ENCODE data around the gene UMAD1.

DNA sequence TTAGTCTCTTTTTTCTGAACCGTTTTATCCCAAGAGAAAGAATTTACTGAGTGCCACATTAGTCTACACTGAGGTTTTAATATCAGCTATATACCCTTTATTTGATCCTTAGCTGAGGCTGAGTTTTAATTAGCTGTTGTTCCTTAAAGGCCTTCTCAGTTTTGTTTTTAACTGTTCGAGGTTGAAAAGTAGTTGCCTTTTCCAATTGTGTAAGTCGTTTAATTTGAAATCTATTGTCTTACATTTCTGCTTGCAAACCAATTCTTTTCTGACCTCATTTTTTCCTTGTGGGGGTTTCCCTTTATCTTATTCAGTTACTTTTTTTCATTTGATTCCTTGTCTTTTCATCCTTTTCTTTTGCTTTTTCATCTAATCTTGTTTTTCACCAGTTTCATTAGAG lies 30.8 kb downstream of the UMAD1 start:
- TF ChIP-seq, protein P1, sequence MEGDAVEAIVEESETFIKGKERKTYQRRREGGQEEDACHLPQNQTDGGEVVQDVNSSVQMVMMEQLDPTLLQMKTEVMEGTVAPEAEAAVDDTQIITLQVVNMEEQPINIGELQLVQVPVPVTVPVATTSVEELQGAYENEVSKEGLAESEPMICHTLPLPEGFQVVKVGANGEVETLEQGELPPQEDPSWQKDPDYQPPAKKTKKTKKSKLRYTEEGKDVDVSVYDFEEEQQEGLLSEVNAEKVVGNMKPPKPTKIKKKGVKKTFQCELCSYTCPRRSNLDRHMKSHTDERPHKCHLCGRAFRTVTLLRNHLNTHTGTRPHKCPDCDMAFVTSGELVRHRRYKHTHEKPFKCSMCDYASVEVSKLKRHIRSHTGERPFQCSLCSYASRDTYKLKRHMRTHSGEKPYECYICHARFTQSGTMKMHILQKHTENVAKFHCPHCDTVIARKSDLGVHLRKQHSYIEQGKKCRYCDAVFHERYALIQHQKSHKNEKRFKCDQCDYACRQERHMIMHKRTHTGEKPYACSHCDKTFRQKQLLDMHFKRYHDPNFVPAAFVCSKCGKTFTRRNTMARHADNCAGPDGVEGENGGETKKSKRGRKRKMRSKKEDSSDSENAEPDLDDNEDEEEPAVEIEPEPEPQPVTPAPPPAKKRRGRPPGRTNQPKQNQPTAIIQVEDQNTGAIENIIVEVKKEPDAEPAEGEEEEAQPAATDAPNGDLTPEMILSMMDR (IDR thresholded peaks at IDR 0.05) = no peak
- no peak for TF ChIP-seq POLR2A (IDR thresholded peaks at IDR 0.05)
